SK-N-SH (cell line): ENCODE results near the gene CSRP3. TPM values are rescaled to one million over a fixed set of nuclear protein-coding genes. Genes with fewer than 3 reads are reported as not detected.

Experiments
- CTCF ChIA-PET: fragments of 300-600, 350-600 bp; formaldehyde crosslinking; extraction: SDS; loops from one replicate; lab custom pipeline; 2021; lab: Yijun Ruan, JAX
- POLR2A ChIA-PET: fragments of 350-600 bp; sonication (Branson Sonifier 250); formaldehyde crosslinking; extraction: SDS; loops from one replicate; lab custom pipeline; 2020; ENCODE audit warnings: antibody characterized with exemption, inconsistent platforms; lab: Yijun Ruan, JAX
- DNase-seq: peaks from one replicate; pipeline ENCODE4 v3.0.0; 2012
- H2AFZ ChIP-seq: fragments of 200-600 bp; sonication (generic); 2 replicates; pipeline ENCODE4 v1.8.1; 2016; ENCODE audit warnings: antibody characterized with exemption, mild to moderate bottlenecking, low read depth
- H3F3A ChIP-seq: fragments of 200-600 bp; sonication (generic); replicated peaks from 2 replicates; pipeline ENCODE3; 2016; ENCODE audit warnings: antibody characterized with exemption, mild to moderate bottlenecking; ENCODE audit not compliant: insufficient read depth
- H3K27ac ChIP-seq, 2 experiments: fragments of 200-500 bp in 1 of 2; fragments of 200-600 bp in 1 of 2; sonication (Bioruptor generic) in 1 of 2; sonication (generic), shearing (Covaris generic) in 1 of 2; 2 replicates each; pipeline versions ENCODE4 v1.5.1 to v1.6.1; 2014 to 2016; ENCODE audit warnings: low read depth in 2 of 2, inconsistent platforms in 1 of 2, low read length in 1 of 2, mild to moderate bottlenecking in 1 of 2, mixed read lengths in 1 of 2
- H3K27me3 ChIP-seq: fragments of 200-600 bp; sonication (generic), shearing (Covaris generic); 2 replicates; pipeline ENCODE4 v1.6.1; 2016; ENCODE audit warnings: mixed run types; ENCODE audit not compliant: insufficient read depth
- H3K36me3 ChIP-seq, 2 experiments: fragments of 200-500 bp in 1 of 2; fragments of 200-600 bp in 1 of 2; sonication (Bioruptor generic) in 1 of 2; sonication (generic) in 1 of 2; replicated peaks in 1 of 2; 2 replicates each; pipeline versions ENCODE3 to v1.5.1; 2014 to 2016; ENCODE audit warnings: low read length in 1 of 2, mild to moderate bottlenecking in 1 of 2; ENCODE audit not compliant: insufficient read depth in 2 of 2, control insufficient read depth in 1 of 2
- H3K4me1 ChIP-seq, 2 experiments: fragments of 200-500 bp in 1 of 2; fragments of 200-600 bp in 1 of 2; sonication (Bioruptor generic) in 1 of 2; sonication (generic), shearing (Covaris generic) in 1 of 2; 2 replicates each; pipeline versions ENCODE4 v1.5.1 to v1.6.1; 2014 to 2016; ENCODE audit warnings: low read depth in 1 of 2, low read length in 1 of 2, mixed run types in 1 of 2; ENCODE audit not compliant: insufficient read depth in 2 of 2, control insufficient read depth in 1 of 2
- H3K4me2 ChIP-seq: fragments of 200-600 bp; sonication (generic), shearing (Covaris generic); 2 replicates; pipeline ENCODE4 v1.6.1; 2017; ENCODE audit warnings: mixed run types
- H3K4me3 ChIP-seq, 2 experiments: fragments of 200-500 bp in 1 of 2; fragments of 200-600 bp in 1 of 2; sonication (Bioruptor generic) in 1 of 2; sonication (generic), shearing (Covaris generic) in 1 of 2; 2 replicates each; pipeline versions ENCODE4 v1.5.1 to v1.8.1; 2014 to 2016; ENCODE audit warnings: low read depth in 2 of 2, inconsistent platforms in 1 of 2, low read length in 1 of 2, mild to moderate bottlenecking in 1 of 2, mixed read lengths in 1 of 2, moderate library complexity in 1 of 2
- H3K79me2 ChIP-seq: fragments of 200-600 bp; sonication (generic); 2 replicates; pipeline ENCODE4 v1.8.1; 2017; ENCODE audit warnings: mild to moderate bottlenecking; ENCODE audit not compliant: insufficient read depth
- H3K9ac ChIP-seq: fragments of 200-600 bp; sonication (generic); 2 replicates; pipeline ENCODE4 v1.6.1; 2017; ENCODE audit warnings: mixed run types
- H3K9me2 ChIP-seq: fragments of 200-600 bp; sonication (generic); 2 replicates; pipeline ENCODE4 v1.6.1; 2017; ENCODE audit warnings: mixed run types
- H3K9me3 ChIP-seq: fragments of 200-600 bp; sonication (generic); 2 replicates; pipeline ENCODE4 v1.6.1; 2017; ENCODE audit warnings: mixed run types, mild to moderate bottlenecking, moderate library complexity
- H4K20me1 ChIP-seq: fragments of 200-600 bp; sonication (generic); 2 replicates; pipeline ENCODE4 v1.6.1; 2017; ENCODE audit warnings: mild to moderate bottlenecking, mixed run types; ENCODE audit not compliant: insufficient read depth
- CHD2 ChIP-seq: fragments of 150-350 bp; IDR thresholded peaks from 2 replicates; pipeline ENCODE4 v1.6.1; 2018; ENCODE audit warnings: low read length; ENCODE audit not compliant: partially characterized antibody
- FOSL2 ChIP-seq: IDR thresholded peaks from 2 replicates; pipeline ENCODE4 v1.4.0; 2012; ENCODE audit warnings: low read depth, mild to moderate bottlenecking, moderate library complexity, borderline replicate concordance
- GABPA ChIP-seq: IDR thresholded peaks from 2 replicates; pipeline ENCODE4 v1.4.0; 2012; ENCODE audit warnings: low read depth, mild to moderate bottlenecking
- JUND ChIP-seq: IDR thresholded peaks from 2 replicates; pipeline ENCODE4 v1.4.0; 2012
- MAX ChIP-seq: IDR thresholded peaks from 2 replicates; pipeline ENCODE4 v1.4.0; 2012; ENCODE audit warnings: low read depth
- MXI1 ChIP-seq: IDR thresholded peaks from 2 replicates; pipeline ENCODE4 v1.6.1; 2012; ENCODE audit warnings: mild to moderate bottlenecking, low read depth, low read length, improper control_type of control experiment
- PBX3 ChIP-seq: IDR thresholded peaks from 2 replicates; pipeline ENCODE4; 2012
- RAD21 ChIP-seq: IDR thresholded peaks from 2 replicates; pipeline ENCODE4 v1.6.1; 2012; ENCODE audit warnings: mild to moderate bottlenecking, low read length
- SMC3 ChIP-seq: IDR thresholded peaks from 2 replicates; pipeline ENCODE4 v1.6.1; 2012; ENCODE audit warnings: low read depth, low read length, improper control_type of control experiment
- TCF12 ChIP-seq: IDR thresholded peaks from 2 replicates; pipeline ENCODE4 v1.4.0; 2012
- YY1 ChIP-seq: IDR thresholded peaks from 2 replicates; pipeline ENCODE4 v1.4.0; 2012; ENCODE audit warnings: low read depth, mild to moderate bottlenecking
- ZBTB33 ChIP-seq: IDR thresholded peaks from 2 replicates; pipeline ENCODE4 v1.4.0; 2012; ENCODE audit warnings: low read depth, borderline replicate concordance
- WGBS: methylation state at CpG from one replicate; pipeline ENCODE4 v1.1.6; 2017; ENCODE audit warnings: low lambda C conversion rate; 5-methylcytosine and 5-hydroxymethylcytosine counted together
- polyA plus RNA-seq, 3 experiments: library from polyadenylated mRNA; depleted of rRNA; stranded (reverse); fragments of >200 nt; gene quantifications; 2 replicates each; pipeline ENCODE4 v1.2.3, GENCODE V29; 2012
- TF ChIP-seq, protein P1 (sequence below): IDR thresholded peaks from 2 replicates; pipeline ENCODE4 v1.6.1; 2012; ENCODE audit warnings: mild to moderate bottlenecking, low read depth, low read length, moderate library complexity

Gene CSRP3
- polyA plus RNA-seq, 1 of the 3 experiments (the other 2 are of a cell fraction) = not detected

GRCh38 chr11:19216709-19217374 is 15.1 kb upstream of the CSRP3 start:
- H3K4me2 ChIP-seq = no peak overlapping the region

More at GRCh38 chr11:19216709-19217374, 15.1 kb upstream of the CSRP3 start:
- Histone ChIP-seq H3K4me3 (no peak overlapping the region), H3K27ac (no peak overlapping the region), H3K9ac (no peak overlapping the region), H3K9me3 (no peaks in the 10 kb centered on the region)
- ChIA-PET POLR2A (no interaction called here), CTCF (interaction anchor here (3.6 kb wide), 1 partner anchor 42 kb away, joined by 13 read pairs; no protein-coding TSS in a partner anchor)
- whole genome bisulfite sequencing = 48% methylated on average over 3 of the region's 3 CpGs
- DNase-seq = no peak
- TF ChIP-seq GABPA = no peak
- TF ChIP-seq, protein P1, sequence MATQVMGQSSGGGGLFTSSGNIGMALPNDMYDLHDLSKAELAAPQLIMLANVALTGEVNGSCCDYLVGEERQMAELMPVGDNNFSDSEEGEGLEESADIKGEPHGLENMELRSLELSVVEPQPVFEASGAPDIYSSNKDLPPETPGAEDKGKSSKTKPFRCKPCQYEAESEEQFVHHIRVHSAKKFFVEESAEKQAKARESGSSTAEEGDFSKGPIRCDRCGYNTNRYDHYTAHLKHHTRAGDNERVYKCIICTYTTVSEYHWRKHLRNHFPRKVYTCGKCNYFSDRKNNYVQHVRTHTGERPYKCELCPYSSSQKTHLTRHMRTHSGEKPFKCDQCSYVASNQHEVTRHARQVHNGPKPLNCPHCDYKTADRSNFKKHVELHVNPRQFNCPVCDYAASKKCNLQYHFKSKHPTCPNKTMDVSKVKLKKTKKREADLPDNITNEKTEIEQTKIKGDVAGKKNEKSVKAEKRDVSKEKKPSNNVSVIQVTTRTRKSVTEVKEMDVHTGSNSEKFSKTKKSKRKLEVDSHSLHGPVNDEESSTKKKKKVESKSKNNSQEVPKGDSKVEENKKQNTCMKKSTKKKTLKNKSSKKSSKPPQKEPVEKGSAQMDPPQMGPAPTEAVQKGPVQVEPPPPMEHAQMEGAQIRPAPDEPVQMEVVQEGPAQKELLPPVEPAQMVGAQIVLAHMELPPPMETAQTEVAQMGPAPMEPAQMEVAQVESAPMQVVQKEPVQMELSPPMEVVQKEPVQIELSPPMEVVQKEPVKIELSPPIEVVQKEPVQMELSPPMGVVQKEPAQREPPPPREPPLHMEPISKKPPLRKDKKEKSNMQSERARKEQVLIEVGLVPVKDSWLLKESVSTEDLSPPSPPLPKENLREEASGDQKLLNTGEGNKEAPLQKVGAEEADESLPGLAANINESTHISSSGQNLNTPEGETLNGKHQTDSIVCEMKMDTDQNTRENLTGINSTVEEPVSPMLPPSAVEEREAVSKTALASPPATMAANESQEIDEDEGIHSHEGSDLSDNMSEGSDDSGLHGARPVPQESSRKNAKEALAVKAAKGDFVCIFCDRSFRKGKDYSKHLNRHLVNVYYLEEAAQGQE = no peak
- no peak for TF ChIP-seq ZBTB33
- no peak for TF ChIP-seq RAD21
- no peak for TF ChIP-seq SMC3
- no peak for TF ChIP-seq MXI1
- no peak for TF ChIP-seq YY1
- no peak for TF ChIP-seq TCF12
- no peak for TF ChIP-seq FOSL2
- TF ChIP-seq CHD2 = no peak
- TF ChIP-seq MAX = no peak
- TF ChIP-seq JUND = no peak
- TF ChIP-seq PBX3 = no peak
- TF ChIP-seq, all 33 proteins: peak for 0
- Histone ChIP-seq H3K27me3 (no peaks in the 10 kb centered on the region), H4K20me1 (no peaks in the 10 kb centered on the region), H3K36me3 (no peaks in the 10 kb centered on the region), H2AFZ (no peak overlapping the region), H3K79me2 (no peaks in the 10 kb centered on the region), H3K4me1 (peaks cover 0 to 6% of the 10 kb centered on the region in 2 experiments; a peak in 1 of 4 replicates), H3K9me2 (no peaks in the 10 kb centered on the region), H3F3A (no peaks in the 10 kb centered on the region)
